Spleen (tissue), 7 donors: Measurements from ENCODE around the gene TC2N.

Experiments
- POLR2A ChIP-seq, 3 donors: fragments of 450-650 bp; IDR thresholded peaks; one replicate each; pipeline ENCODE4 v1.5.1; 2017; ENCODE audit warnings: antibody characterized with exemption in 3 of 3, mild to moderate bottlenecking in 1 of 3
- POLR2AphosphoS5 ChIP-seq, 3 donors: sonication (generic); formaldehyde crosslinking; IDR thresholded peaks; one replicate each; pipeline ENCODE4 v1.5.1; 2017; ENCODE audit warnings: antibody characterized with exemption in 3 of 3
- TF ChIP-seq, protein P1 (sequence below), 11 experiments: fragments of 200-600 bp in 7 of 11; fragments of 450-650 bp in 4 of 11; sonication (generic) in 4 of 11; IDR thresholded peaks in 8 of 11; conservative IDR thresholded peaks in 3 of 11; 1 replicate in 7 of 11; 2 replicates in 4 of 11; pipeline versions ENCODE4 v1.4.0 to v1.8.0; 2016 to 2021; ENCODE audit warnings: antibody characterized with exemption in 11 of 11, inconsistent platforms in 4 of 11, mild to moderate bottlenecking in 1 of 11
- donor health status: DM: no; HTN: no; CAD: no; lungs with moderate emphysema.
- donor health status: DM: no; HTN: no; CAD: no.
- donor health status: DM: no; HTN: no; CAD: no.

- TF ChIP-seq, protein P1, sequence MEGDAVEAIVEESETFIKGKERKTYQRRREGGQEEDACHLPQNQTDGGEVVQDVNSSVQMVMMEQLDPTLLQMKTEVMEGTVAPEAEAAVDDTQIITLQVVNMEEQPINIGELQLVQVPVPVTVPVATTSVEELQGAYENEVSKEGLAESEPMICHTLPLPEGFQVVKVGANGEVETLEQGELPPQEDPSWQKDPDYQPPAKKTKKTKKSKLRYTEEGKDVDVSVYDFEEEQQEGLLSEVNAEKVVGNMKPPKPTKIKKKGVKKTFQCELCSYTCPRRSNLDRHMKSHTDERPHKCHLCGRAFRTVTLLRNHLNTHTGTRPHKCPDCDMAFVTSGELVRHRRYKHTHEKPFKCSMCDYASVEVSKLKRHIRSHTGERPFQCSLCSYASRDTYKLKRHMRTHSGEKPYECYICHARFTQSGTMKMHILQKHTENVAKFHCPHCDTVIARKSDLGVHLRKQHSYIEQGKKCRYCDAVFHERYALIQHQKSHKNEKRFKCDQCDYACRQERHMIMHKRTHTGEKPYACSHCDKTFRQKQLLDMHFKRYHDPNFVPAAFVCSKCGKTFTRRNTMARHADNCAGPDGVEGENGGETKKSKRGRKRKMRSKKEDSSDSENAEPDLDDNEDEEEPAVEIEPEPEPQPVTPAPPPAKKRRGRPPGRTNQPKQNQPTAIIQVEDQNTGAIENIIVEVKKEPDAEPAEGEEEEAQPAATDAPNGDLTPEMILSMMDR (IDR thresholded peaks at IDR 0.05 in 8 of 11, conservative IDR thresholded peaks at IDR 0.05 in 3 of 11) = no peak
- no peak for TF ChIP-seq POLR2A (IDR thresholded peaks at IDR 0.05)
- no peak for TF ChIP-seq POLR2AphosphoS5 (IDR thresholded peaks at IDR 0.05)
These were observed 9.7 kb downstream of the TC2N start for GRCh38 chr14:91857614-91858013.
